PC-9 (cell line): ENCODE data around the gene LMX1B. TPM values are rescaled to one million over a fixed set of nuclear protein-coding genes. Genes with fewer than 3 reads are reported as not detected.

Experiments
- BruUV-seq: library from RNA; stranded (reverse); fragments of 400-500 nt; replicated peaks from 2 replicates; lab custom pipeline; 2021; lab: Mats Ljungman, UMichigan
- CTCF ChIA-PET: fragments of 300-600 bp; sonication (Branson Sonifier 250); formaldehyde crosslinking; loops from one replicate; lab custom pipeline; 2022; ENCODE audit warnings: antibody characterized with exemption; lab: Charles Lee
- POLR2A ChIA-PET: fragments of 300-600 bp; sonication (Branson Sonifier 250); formaldehyde crosslinking; loops from one replicate; lab custom pipeline; 2022; ENCODE audit warnings: antibody characterized with exemption; ENCODE audit not compliant: unreplicated experiment; lab: Charles Lee
- DNase-seq, 2 experiments: peaks; one replicate each; pipeline versions ENCODE4 v3.0.0 to v3.0.0-alpha.2; 2015 to 2022; ENCODE audit warnings: mixed read lengths in 1 of 2
- H2AFZ ChIP-seq: fragments of 200-600 bp; sonication (generic); 2 replicates; pipeline ENCODE4 v1.8.1; 2017; ENCODE audit warnings: antibody characterized with exemption
- H3F3A ChIP-seq: fragments of 200-600 bp; sonication (generic); 2 replicates; pipeline ENCODE4 v1.8.1; 2017; ENCODE audit warnings: antibody characterized with exemption, mild to moderate bottlenecking, low read depth; ENCODE audit not compliant: insufficient read depth
- H3K27ac ChIP-seq: fragments of 200-600 bp; sonication (generic); 2 replicates; pipeline ENCODE4 v1.6.1; 2016; ENCODE audit warnings: mixed run types
- H3K27me3 ChIP-seq: fragments of 200-600 bp; sonication (generic); 2 replicates; pipeline ENCODE4 v1.6.1; 2016; ENCODE audit warnings: low read depth, mixed run types; ENCODE audit not compliant: insufficient read depth
- H3K36me3 ChIP-seq: fragments of 200-600 bp; sonication (generic); 2 replicates; pipeline ENCODE4 v1.6.1; 2016; ENCODE audit warnings: low read depth, mixed run types
- H3K4me1 ChIP-seq: fragments of 200-600 bp; sonication (generic); replicated peaks from 2 replicates; pipeline ENCODE4 v1.6.1; 2016; ENCODE audit warnings: mixed run types; ENCODE audit not compliant: insufficient read depth
- H3K4me2 ChIP-seq: fragments of 200-600 bp; sonication (generic); 2 replicates; pipeline ENCODE4 v1.6.1; 2017; ENCODE audit warnings: mixed run types
- H3K4me3 ChIP-seq: fragments of 200-600 bp; sonication (generic); 2 replicates; pipeline ENCODE4 v1.6.1; 2016; ENCODE audit warnings: mixed run types
- H3K79me2 ChIP-seq: fragments of 200-600 bp; sonication (generic); 2 replicates; pipeline ENCODE4 v1.6.1; 2017; ENCODE audit warnings: low read depth, mixed run types
- H3K9me2 ChIP-seq: fragments of 200-600 bp; sonication (generic); 2 replicates; pipeline ENCODE4 v1.8.1; 2017; ENCODE audit warnings: mild to moderate bottlenecking; ENCODE audit not compliant: insufficient read depth
- H3K9me3 ChIP-seq: fragments of 200-600 bp; sonication (generic); 2 replicates; pipeline ENCODE4 v1.8.1; 2016; ENCODE audit warnings: low read depth; ENCODE audit not compliant: insufficient read depth
- H4K20me1 ChIP-seq: fragments of 200-600 bp; sonication (generic); 2 replicates; pipeline ENCODE4 v1.8.1; 2017; ENCODE audit not compliant: insufficient read depth
- CTCF ChIP-seq: fragments of 200-600 bp; sonication (generic); conservative IDR thresholded peaks from 2 replicates; pipeline ENCODE4 v1.6.1; 2017; ENCODE audit warnings: mixed run types, antibody characterized with exemption, mild to moderate bottlenecking, moderate library complexity
- EZH2 ChIP-seq: fragments of 200-600 bp; sonication (generic); IDR thresholded peaks from 2 replicates; pipeline ENCODE4 v1.8.0; 2017; ENCODE audit warnings: antibody characterized with exemption, low read depth
- intact Hi-C: fragments of 100-400 bp; cut with micrococcal nuclease; formaldehyde crosslinking; loops from one replicate; pipeline ENCODE4 v1.10.0; 2022; ENCODE audit not compliant: unreplicated experiment
- total RNA-seq: library from RNA; stranded (reverse); gene quantifications from 2 replicates; pipeline ENCODE4 v1.2.3, GENCODE V29; 2021

Gene LMX1B
- total RNA-seq, 1 experiment from 2014 or later: not detected

- Histone ChIP-seq H3K9me2 (no peaks in the 10 kb centered on the region), H3F3A (no peaks in the 10 kb centered on the region), H3K79me2 (no peaks in the 10 kb centered on the region), H3K36me3 (no peaks in the 10 kb centered on the region), H3K4me3 (no peak overlapping the region), H3K4me1 (no peaks in the 10 kb centered on the region), H3K9me3 (no peaks in the 10 kb centered on the region), H2AFZ (no peak overlapping the region), H4K20me1 (no peaks in the 10 kb centered on the region; the same call in 1 of the 2 replicates), H3K27ac (no peak overlapping the region), H3K27me3 (peaks cover 37% of the 10 kb centered on the region), H3K4me2 (no peak overlapping the region)
- no peak for TF ChIP-seq CTCF
- no peak for TF ChIP-seq EZH2
- intact Hi-C loops: no loop called here
- no TSS peak for BruUV-seq
- ChIA-PET CTCF (no interaction called here), POLR2A (no interaction called here)
- no peak for DNase-seq
These were observed 23.5 kb downstream of the LMX1B start for GRCh38 chr9:126636983-126637798.

GRCh38 chr9:126638571-126639132 is 24.9 kb downstream of the LMX1B start:
- no peak overlapping the region for H3K4me3 ChIP-seq
- peaks cover under 1% of the 10 kb centered on the region; the same call in 1 of the 2 replicates for H3K4me1 ChIP-seq
- BruUV-seq: no TSS peak
- CTCF ChIA-PET: interaction anchor here (0.7 kb wide), 1 partner anchor 150 kb away, joined by 14 read pairs; no protein-coding TSS in a partner anchor
- H3K36me3 ChIP-seq: no peaks in the 10 kb centered on the region
- peaks cover 41% of the 10 kb centered on the region for H3K27me3 ChIP-seq
- no peaks in the 10 kb centered on the region; the same call in 1 of the 2 replicates for H4K20me1 ChIP-seq
- no peak overlapping the region for H3K27ac ChIP-seq
- H3K4me2 ChIP-seq: no peak overlapping the region
- POLR2A ChIA-PET: no interaction called here
- peaks cover 2% of the 10 kb centered on the region; the same call in 1 of the 2 replicates for H3F3A ChIP-seq
- no peak overlapping the region for H2AFZ ChIP-seq
- no peaks in the 10 kb centered on the region for H3K9me3 ChIP-seq
- no peak for TF ChIP-seq CTCF
- TF ChIP-seq EZH2: no peak
- DNase-seq: no peak
- no peaks in the 10 kb centered on the region for H3K79me2 ChIP-seq
- intact Hi-C loops: no loop called here
- H3K9me2 ChIP-seq: no peaks in the 10 kb centered on the region

GRCh38 chr9:126639318-126640000 is 25.7 kb downstream of the LMX1B start:
- Histone ChIP-seq H2AFZ (no peak overlapping the region), H3K4me2 (no peak overlapping the region), H3K79me2 (no peaks in the 10 kb centered on the region), H4K20me1 (no peaks in the 10 kb centered on the region), H3K4me3 (no peak overlapping the region), H3F3A (peaks cover 6% of the 10 kb centered on the region; the same call in 1 of the 2 replicates), H3K27me3 (peaks cover 46% of the 10 kb centered on the region), H3K4me1 (peaks cover 9% of the 10 kb centered on the region), H3K9me2 (no peaks in the 10 kb centered on the region), H3K27ac (no peak overlapping the region), H3K36me3 (no peaks in the 10 kb centered on the region), H3K9me3 (no peaks in the 10 kb centered on the region)
- POLR2A ChIA-PET: no interaction called here
- CTCF ChIA-PET: no interaction called here
- BruUV-seq: no TSS peak
- TF ChIP-seq CTCF: no peak
- no peak for TF ChIP-seq EZH2
- no peak for DNase-seq
- intact Hi-C loops: no loop called here
